ENCODE measurements around the gene OR52N2.

DNA sequence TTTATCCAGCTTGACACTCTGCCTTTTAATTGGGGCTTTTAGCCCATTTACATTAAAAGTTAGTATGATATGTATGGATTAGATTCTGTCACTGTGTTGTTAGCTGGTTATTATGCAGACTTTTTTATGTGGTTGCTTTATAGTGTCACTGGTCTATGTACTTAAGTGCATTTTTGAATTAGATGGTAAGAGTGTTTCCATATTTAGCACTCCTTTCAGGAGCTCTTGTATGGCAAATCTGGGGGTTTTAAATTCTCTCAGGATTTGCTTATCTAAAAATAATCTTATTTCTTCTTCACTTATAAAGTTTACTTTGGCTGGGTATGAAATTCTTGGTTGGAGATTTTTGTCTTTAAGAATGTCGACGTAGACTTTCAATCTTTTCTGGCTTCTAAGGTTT lies 29.0 kb downstream of the OR52N2 start:
- TF ChIP-seq, protein P1, sequence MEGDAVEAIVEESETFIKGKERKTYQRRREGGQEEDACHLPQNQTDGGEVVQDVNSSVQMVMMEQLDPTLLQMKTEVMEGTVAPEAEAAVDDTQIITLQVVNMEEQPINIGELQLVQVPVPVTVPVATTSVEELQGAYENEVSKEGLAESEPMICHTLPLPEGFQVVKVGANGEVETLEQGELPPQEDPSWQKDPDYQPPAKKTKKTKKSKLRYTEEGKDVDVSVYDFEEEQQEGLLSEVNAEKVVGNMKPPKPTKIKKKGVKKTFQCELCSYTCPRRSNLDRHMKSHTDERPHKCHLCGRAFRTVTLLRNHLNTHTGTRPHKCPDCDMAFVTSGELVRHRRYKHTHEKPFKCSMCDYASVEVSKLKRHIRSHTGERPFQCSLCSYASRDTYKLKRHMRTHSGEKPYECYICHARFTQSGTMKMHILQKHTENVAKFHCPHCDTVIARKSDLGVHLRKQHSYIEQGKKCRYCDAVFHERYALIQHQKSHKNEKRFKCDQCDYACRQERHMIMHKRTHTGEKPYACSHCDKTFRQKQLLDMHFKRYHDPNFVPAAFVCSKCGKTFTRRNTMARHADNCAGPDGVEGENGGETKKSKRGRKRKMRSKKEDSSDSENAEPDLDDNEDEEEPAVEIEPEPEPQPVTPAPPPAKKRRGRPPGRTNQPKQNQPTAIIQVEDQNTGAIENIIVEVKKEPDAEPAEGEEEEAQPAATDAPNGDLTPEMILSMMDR (IDR thresholded peaks at IDR 0.05; ENCODE audit: low read length), result no peak
- no peak for TF ChIP-seq EZH2 (IDR thresholded peaks at IDR 0.05; ENCODE audit: borderline replicate concordance, low read length)

Measured in OCI-LY1 (cell line).